ENCODE measurements around the gene NRDE2. TPM values are rescaled to one million over a fixed set of nuclear protein-coding genes. Genes with fewer than 3 reads are reported as not detected.
A peak's percentile ranks its signal among the peaks of the same experiment; 100 is the strongest.
"Not testable (repeated sequence)": the region's sequence is repeated elsewhere in the genome, so short reads cannot be mapped to it uniquely, and the experiment has no call there.

The NRDE2 gene
- total RNA-seq, 4 donors from 2014 or later, result 18.6 to 26.9 (median 21.0) TPM

DNA sequence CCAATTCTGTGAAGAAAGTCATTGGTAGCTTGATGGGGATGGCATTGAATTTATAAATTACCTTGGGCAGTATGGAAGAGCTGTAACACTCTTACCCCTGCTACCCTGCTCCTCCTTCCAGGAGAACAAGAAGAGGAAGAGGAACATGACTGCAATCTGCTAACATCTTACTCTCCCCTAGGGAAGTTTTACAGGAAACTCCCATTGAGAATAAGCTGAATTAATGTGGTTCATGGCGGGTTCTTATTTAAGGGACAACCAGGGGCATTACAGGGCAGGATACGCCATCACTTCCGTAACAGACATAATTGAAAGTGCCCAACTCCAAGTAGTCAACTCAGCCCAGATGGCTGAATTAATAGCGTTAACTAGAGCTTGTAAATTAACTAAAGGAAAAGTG lies 84.8 kb downstream of the NRDE2 start:
- 70 to 83% methylated on average over 2 to 4 of the region's 4 CpGs for WGBS, 2 donors (ENCODE audit: low coverage in 1 of 2)
- TF ChIP-seq EP300 (IDR thresholded peaks at IDR 0.05; ENCODE audit: low read depth), result no peak
- no peak for TF ChIP-seq POLR2A (IDR thresholded peaks at IDR 0.05)
- TF ChIP-seq, protein P1, sequence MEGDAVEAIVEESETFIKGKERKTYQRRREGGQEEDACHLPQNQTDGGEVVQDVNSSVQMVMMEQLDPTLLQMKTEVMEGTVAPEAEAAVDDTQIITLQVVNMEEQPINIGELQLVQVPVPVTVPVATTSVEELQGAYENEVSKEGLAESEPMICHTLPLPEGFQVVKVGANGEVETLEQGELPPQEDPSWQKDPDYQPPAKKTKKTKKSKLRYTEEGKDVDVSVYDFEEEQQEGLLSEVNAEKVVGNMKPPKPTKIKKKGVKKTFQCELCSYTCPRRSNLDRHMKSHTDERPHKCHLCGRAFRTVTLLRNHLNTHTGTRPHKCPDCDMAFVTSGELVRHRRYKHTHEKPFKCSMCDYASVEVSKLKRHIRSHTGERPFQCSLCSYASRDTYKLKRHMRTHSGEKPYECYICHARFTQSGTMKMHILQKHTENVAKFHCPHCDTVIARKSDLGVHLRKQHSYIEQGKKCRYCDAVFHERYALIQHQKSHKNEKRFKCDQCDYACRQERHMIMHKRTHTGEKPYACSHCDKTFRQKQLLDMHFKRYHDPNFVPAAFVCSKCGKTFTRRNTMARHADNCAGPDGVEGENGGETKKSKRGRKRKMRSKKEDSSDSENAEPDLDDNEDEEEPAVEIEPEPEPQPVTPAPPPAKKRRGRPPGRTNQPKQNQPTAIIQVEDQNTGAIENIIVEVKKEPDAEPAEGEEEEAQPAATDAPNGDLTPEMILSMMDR (IDR thresholded peaks at IDR 0.05), result no peak
- TF ChIP-seq POLR2AphosphoS5 (IDR thresholded peaks at IDR 0.05), result no peak
- H3K36me3 ChIP-seq, result no peaks in the 10 kb centered on the region
- H3K4me1 ChIP-seq, result no peaks in the 10 kb centered on the region
- no peak overlapping the region for H3K4me3 ChIP-seq
- intact Hi-C loops (cut with DNase I; ENCODE audit: low total_unique reads) (no loop called here), in situ Hi-C loops (cut with MboI; ENCODE audit: low pct_ligation_motif_present in 1 of 4, low pct_unique_long_range_greater_than_20kb in 1 of 4, low sequenced_read_pairs in 3 of 4) (loop anchor here (25.0 kb wide), 3 partner anchors 260 to 1210 kb away; partner anchors contain the start of genes EFCAB11 (in 1 of the 4) and TDP1 (in 1 of the 4))
- no peaks in the 10 kb centered on the region for H3K9me3 ChIP-seq
- no peak for DNase-seq
- H3K27ac ChIP-seq, result no peak overlapping the region
- peaks cover 4% of the 10 kb centered on the region for H3K27me3 ChIP-seq

DNA sequence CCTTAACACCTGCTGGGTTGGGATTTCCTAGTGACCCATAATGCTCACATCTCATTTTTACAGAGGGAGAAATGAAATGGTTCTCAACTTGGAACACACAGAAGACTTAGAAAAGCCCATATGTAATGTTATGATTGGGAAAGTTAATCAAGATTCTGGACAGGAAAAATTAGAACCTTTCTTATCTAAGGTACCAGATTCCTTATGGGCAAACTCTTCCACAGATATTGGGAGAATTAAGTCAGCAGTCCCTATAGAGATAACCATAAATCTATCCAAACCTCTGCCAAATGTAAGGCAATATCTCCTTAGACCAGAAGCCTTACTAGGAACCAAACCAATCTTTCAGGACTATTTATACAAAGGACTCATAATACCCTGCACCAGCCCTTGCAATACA lies 89.3 kb downstream of the NRDE2 start:
- Histone ChIP-seq H3K4me3 (no peak overlapping the region), H3K9me3 (peaks cover 25 to 39% of the 10 kb centered on the region in 2 donors), H3K4me1 (no peaks in the 10 kb centered on the region), H3K36me3 (no peaks in the 10 kb centered on the region), H3K27me3 (no peaks in the 10 kb centered on the region), H3K27ac (no peak overlapping the region)
- DNase-seq, result no peak
- TF ChIP-seq, protein P1 (IDR thresholded peaks at IDR 0.05), result no peak
- TF ChIP-seq POLR2A (IDR thresholded peaks at IDR 0.05), result no peak
- TF ChIP-seq EP300 (IDR thresholded peaks at IDR 0.05; ENCODE audit: low read depth), result no peak
- no peak for TF ChIP-seq POLR2AphosphoS5 (IDR thresholded peaks at IDR 0.05)
- intact Hi-C loops (cut with DNase I; ENCODE audit: low total_unique reads), result no loop called here
- in situ Hi-C loops (cut with MboI; ENCODE audit: low pct_ligation_motif_present in 1 of 4, low pct_unique_long_range_greater_than_20kb in 1 of 4, low sequenced_read_pairs in 3 of 4), result loop anchor here (25.0 kb wide), 3 partner anchors 255 to 1205 kb away; partner anchors contain the start of genes EFCAB11 (in 1 of the 4) and TDP1 (in 1 of the 4)

DNA sequence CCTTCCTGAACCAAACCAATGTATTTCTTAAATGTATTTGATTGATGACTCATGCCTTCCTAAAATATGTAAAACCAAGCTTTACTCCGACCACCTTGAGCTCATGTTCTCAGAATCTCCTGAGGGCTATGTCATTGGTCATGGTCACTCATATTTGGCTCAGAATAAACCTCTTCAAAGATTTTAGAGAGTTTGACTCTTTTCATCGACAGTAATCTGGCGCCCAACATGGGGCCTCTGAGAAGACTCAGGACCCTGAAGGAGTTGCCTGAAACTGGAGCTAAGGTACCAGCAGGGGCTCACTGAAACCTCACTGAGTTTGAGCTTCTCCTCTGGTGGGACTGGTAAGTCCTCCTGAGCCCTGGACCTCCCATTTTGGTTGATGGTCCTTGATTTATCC lies 92.6 kb downstream of the NRDE2 start:
- no peak for DNase-seq
- TF ChIP-seq, protein P1 (IDR thresholded peaks at IDR 0.05), result no peak
- TF ChIP-seq EP300 (IDR thresholded peaks at IDR 0.05; ENCODE audit: low read depth) (no peak), POLR2A (IDR thresholded peaks at IDR 0.05) (no peak), POLR2AphosphoS5 (IDR thresholded peaks at IDR 0.05) (no peak)
- H3K4me1 ChIP-seq, result peaks cover 0 to 3% (median 0%) of the 10 kb centered on the region in 4 donors
- WGBS, 2 donors (ENCODE audit: low coverage in 1 of 2), result 50 to 84% methylated on average over 1 to 3 of the region's 3 CpGs
- no peak overlapping the region for H3K27ac ChIP-seq
- peaks cover 25 to 42% of the 10 kb centered on the region in 2 donors for H3K9me3 ChIP-seq
- no peak overlapping the region for H3K4me3 ChIP-seq
- no peaks in the 10 kb centered on the region for H3K36me3 ChIP-seq
- intact Hi-C loops (cut with DNase I; ENCODE audit: low total_unique reads) (loop anchor here (5.0 kb wide), 1 partner anchor 262 kb away; no protein-coding TSS in a partner anchor), in situ Hi-C loops (cut with MboI; ENCODE audit: low pct_ligation_motif_present in 1 of 4, low pct_unique_long_range_greater_than_20kb in 1 of 4, low sequenced_read_pairs in 3 of 4) (loop anchor here (25.0 kb wide), 3 partner anchors 252 to 1202 kb away; partner anchors contain the start of genes EFCAB11 (in 1 of the 4) and TDP1 (in 1 of the 4))
- peaks cover 10% of the 10 kb centered on the region for H3K27me3 ChIP-seq

DNA sequence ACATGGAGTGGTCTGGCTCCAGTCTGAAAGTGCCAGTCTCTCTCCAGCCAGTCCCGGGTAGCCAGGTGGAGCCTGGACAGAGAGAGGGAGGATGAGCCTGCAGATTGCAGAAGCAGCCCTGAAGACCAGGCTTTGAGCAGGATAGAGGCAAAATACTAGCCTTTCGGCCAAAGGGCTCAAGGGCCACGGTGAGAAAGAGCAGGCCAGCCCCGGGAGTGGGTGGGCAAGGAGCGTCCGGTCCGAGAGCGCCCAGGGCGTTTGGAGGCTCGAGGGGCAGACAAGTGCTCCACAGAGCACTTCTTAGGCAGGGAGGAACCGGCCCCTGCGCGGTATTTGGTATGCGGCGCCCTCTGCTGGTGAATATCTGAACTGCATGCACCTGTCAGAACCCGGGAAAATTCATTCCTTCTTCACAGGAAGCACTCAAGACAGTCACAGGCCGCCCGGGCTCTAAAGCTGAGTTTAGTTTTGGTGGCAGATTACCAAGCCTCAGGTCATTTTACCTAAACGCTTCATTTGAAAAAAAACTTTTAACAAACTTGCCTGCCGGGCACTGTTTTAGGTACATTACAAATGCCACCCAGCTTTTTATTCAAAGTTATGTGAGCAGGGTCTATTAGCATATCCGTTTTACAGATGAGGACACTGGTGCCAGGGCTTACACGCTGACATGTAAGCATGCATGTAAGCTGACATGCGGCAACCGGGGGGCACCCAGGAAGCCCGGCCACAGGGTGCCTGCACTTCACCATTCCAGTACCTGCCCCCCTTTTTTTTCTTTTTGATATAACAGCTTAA lies 96.4 kb downstream of the NRDE2 start:
- WGBS, 2 donors (ENCODE audit: low coverage in 1 of 2), result 14 to 25% methylated on average over 8 to 25 of the region's 25 CpGs
- H3K4me1 ChIP-seq, result peaks cover 0 to 3% (median 0%) of the 10 kb centered on the region in 4 donors
- peaks cover 10% of the 10 kb centered on the region for H3K27me3 ChIP-seq
- no peaks in the 10 kb centered on the region for H3K36me3 ChIP-seq
- H3K9me3 ChIP-seq, result peaks cover 25 to 31% of the 10 kb centered on the region in 2 donors
- no peak overlapping the region for H3K4me3 ChIP-seq
- peak; percentile 70 for DNase-seq
- no peak overlapping the region for H3K27ac ChIP-seq
- intact Hi-C loops (cut with DNase I; ENCODE audit: low total_unique reads) (loop anchor here (5.0 kb wide), 1 partner anchor 258 kb away; no protein-coding TSS in a partner anchor), in situ Hi-C loops (cut with MboI; ENCODE audit: low pct_ligation_motif_present in 1 of 4, low pct_unique_long_range_greater_than_20kb in 1 of 4, low sequenced_read_pairs in 3 of 4) (loop anchor here (25.0 kb wide), 3 partner anchors 248 to 1198 kb away; partner anchors contain the start of genes EFCAB11 (in 1 of the 4) and TDP1 (in 1 of the 4))
- TF ChIP-seq, protein P1 (IDR thresholded peaks at IDR 0.05), result peak; percentile 87 to 96 (median 89)
- TF ChIP-seq EP300 (IDR thresholded peaks at IDR 0.05; ENCODE audit: low read depth), result no peak

DNA sequence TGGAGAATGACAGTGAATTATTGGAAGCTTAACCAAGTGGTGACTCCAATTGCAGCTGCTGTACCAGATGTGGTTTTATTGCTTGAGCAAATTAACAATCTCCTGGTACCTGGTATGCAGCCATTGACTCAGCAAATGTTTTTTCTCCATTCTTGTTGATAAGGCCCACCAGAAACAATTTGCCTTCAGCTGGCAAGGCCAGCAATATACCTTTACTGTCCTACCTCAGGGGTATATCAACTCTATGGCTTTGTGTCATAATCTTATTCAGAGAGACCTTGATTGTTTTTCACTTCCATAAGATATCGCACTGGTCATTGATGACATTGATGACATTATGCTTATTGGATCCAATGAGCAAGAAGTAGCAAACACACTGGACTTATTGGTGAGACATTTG lies 101.8 kb downstream of the NRDE2 start:
- H3K27me3 ChIP-seq; intact Hi-C loops (cut with DNase I; ENCODE audit: low total_unique reads); H3K4me1 ChIP-seq; DNase-seq; H3K4me3 ChIP-seq; H3K27ac ChIP-seq; H3K36me3 ChIP-seq; H3K9me3 ChIP-seq: not testable (repeated sequence)
- WGBS, 2 donors (ENCODE audit: low coverage in 1 of 2), result 83 to 100% methylated on average over 1 of the region's 1 CpG
- in situ Hi-C loops (cut with MboI; ENCODE audit: low pct_ligation_motif_present in 1 of 4, low pct_unique_long_range_greater_than_20kb in 1 of 4, low sequenced_read_pairs in 3 of 4), result loop anchor here (25.0 kb wide), 3 partner anchors 243 to 1193 kb away; partner anchors contain the start of genes EFCAB11 (in 1 of the 4) and TDP1 (in 1 of the 4)

Data from transverse colon (tissue), 4 donors.